ENCODE measurements around the gene ADCK2. TPM values are rescaled to one million over a fixed set of nuclear protein-coding genes. Genes with fewer than 3 reads are reported as not detected.

Gene ADCK2
- total RNA-seq, 3 donors from 2014 or later (not counting 1 experiment from before 2014, with no cell fraction given) = 12.6 to 20.7 (median 15.8) TPM

DNA sequence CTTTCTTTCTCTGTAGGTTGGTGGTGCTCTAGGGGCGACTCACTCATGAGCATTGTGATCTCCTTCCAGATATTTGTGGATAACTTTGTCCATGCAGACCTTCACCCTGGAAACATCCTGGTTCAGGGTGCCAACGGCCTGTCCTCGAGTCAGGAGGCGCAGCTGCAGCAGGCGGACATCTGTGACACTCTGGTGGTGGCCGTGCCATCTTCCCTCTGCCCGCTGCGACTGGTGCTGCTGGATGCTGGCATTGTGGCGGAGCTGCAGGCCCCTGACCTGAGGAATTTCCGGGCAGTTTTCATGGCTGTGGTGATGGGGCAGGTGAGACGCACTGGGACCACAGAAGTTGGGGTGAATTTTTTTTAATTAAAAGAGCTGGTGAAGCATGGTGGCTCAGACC is 14.2 kb downstream of the ADCK2 start:
- no peak for TF ChIP-seq CTCF (IDR thresholded peaks at IDR 0.05)
- Histone ChIP-seq H3K9me3 (ENCODE audit: control insufficient read depth, insufficient read depth, low read length) (no peaks in the 10 kb centered on the region), H3K4me1 (ENCODE audit: control insufficient read depth, insufficient read depth, low read length) (no peaks in the 10 kb centered on the region), H3K4me3 (ENCODE audit: low read length) (no peak overlapping the region), H3K27me3 (ENCODE audit: control insufficient read depth, insufficient read depth, low read length) (no peaks in the 10 kb centered on the region), H3K36me3 (ENCODE audit: control insufficient read depth, insufficient read depth, low read length) (peaks cover 20% of the 10 kb centered on the region), H3K27ac (ENCODE audit: low read length) (no peak overlapping the region)
- 98% methylated on average over 11 of the region's 11 CpGs for WGBS (ENCODE audit: insufficient coverage)
- H3K4me3 Mint-ChIP-seq = no peak overlapping the region
- intact Hi-C loops (cut with micrococcal nuclease) = no loop called here
- H3K27me3 Mint-ChIP-seq (ENCODE audit: low read depth in 2 of 2) = no peaks in the 10 kb centered on the region
- ATAC-seq (no peak), DNase-seq (no peak)
- no peaks in the 10 kb centered on the region for H3K9me3 Mint-ChIP-seq
- H3K27ac Mint-ChIP-seq = no peak overlapping the region
- peaks cover 0 to 3% of the 10 kb centered on the region in 2 donors for H3K4me1 Mint-ChIP-seq
- no peaks in the 10 kb centered on the region for H3K36me3 Mint-ChIP-seq

DNA sequence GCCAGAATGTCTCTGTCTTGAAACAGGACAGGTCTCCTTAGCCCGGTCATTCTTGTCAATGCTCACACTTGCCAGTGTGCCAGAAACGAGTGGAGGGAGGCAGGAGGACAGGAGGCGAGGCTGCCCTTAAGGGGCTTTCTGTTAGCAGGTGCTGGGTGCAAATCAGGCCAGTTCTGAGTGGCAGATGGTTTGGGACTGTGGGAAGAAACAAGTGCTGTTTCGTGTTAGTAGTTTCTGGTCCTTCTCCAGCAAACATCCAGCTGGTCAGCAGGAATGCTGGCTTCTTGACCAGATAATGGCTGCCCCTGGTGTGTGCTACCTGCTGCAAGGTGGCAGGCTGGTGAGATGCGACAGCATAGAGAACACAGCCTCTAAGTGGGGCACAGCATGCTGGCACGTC is 15.6 kb downstream of the ADCK2 start:
- peaks cover 0 to 3% of the 10 kb centered on the region in 2 donors for H3K4me1 Mint-ChIP-seq
- Histone ChIP-seq H3K36me3 (ENCODE audit: control insufficient read depth, insufficient read depth, low read length) (peaks cover 17% of the 10 kb centered on the region), H3K9me3 (ENCODE audit: control insufficient read depth, insufficient read depth, low read length) (no peaks in the 10 kb centered on the region), H3K4me1 (ENCODE audit: control insufficient read depth, insufficient read depth, low read length) (no peaks in the 10 kb centered on the region), H3K27ac (ENCODE audit: low read length) (no peak overlapping the region), H3K27me3 (ENCODE audit: control insufficient read depth, insufficient read depth, low read length) (no peaks in the 10 kb centered on the region), H3K4me3 (ENCODE audit: low read length) (no peak overlapping the region)
- H3K4me3 Mint-ChIP-seq = no peak overlapping the region
- H3K36me3 Mint-ChIP-seq = no peaks in the 10 kb centered on the region
- no peaks in the 10 kb centered on the region for H3K9me3 Mint-ChIP-seq
- DNase-seq (no peak), ATAC-seq (no peak)
- no peak for TF ChIP-seq CTCF (IDR thresholded peaks at IDR 0.05)
- 92% methylated on average over 6 of the region's 6 CpGs for WGBS (ENCODE audit: insufficient coverage)
- intact Hi-C loops (cut with micrococcal nuclease) = no loop called here
- H3K27ac Mint-ChIP-seq = no peak overlapping the region
- H3K27me3 Mint-ChIP-seq (ENCODE audit: low read depth in 2 of 2) = no peaks in the 10 kb centered on the region

DNA sequence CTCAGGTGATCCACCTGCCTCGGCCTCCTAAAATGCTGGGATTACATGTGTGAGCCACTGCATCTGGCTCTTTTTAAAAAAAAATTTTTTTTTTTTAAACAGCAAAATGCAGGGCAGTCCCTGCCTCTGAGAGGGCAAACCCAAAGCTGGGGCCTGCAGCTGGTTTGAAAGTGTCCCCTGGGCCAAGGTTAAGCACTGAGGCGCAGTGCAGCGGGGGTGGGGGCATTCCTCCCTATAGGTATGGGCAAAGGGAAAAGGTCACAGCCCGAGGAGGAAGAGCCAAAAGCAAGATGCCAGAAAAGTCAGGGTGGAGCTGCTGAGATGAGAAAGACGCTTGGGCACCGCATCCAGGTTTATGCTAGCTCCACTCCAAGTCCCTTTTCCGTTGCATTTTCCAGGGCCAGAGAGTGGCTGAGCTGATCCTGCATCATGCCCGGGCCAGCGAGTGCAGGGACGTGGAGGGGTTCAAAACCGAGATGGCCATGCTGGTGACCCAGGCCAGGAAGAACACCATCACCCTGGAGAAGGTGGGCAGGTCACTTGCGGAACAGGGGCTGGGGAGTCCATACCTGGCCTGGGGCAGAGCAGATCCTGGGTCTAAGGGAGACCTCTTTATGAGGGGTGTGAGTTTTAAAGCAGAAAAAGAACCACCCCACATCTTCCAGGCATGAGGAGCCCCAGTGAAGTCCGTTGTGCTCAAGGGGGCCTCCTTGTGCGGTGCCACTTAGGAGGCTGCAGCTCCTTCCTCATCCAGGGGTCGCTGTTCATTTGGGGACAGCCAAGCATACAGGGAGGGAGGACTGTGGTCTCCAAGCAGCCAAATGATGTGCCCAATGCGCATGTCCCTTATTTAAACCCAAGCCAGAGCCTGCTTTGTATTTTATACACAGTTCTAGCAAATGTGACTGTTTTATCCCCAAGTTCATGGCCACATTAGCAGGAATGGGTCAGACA is 16.7 kb downstream of the ADCK2 start:
- no peaks in the 10 kb centered on the region for H3K9me3 ChIP-seq (ENCODE audit: control insufficient read depth, insufficient read depth, low read length)
- no peak overlapping the region for H3K4me3 ChIP-seq (ENCODE audit: low read length)
- DNase-seq (no peak), ATAC-seq (no peak)
- Mint-ChIP-seq H3K4me1 (no peaks in the 10 kb centered on the region), H3K9me3 (no peaks in the 10 kb centered on the region), H3K4me3 (no peak overlapping the region), H3K27ac (no peak overlapping the region), H3K27me3 (ENCODE audit: low read depth in 2 of 2) (no peaks in the 10 kb centered on the region), H3K36me3 (no peaks in the 10 kb centered on the region)
- TF ChIP-seq CTCF (IDR thresholded peaks at IDR 0.05) = no peak
- intact Hi-C loops (cut with micrococcal nuclease) = loop anchor here (10.0 kb wide), 2 partner anchors 235 to 325 kb away; partner anchors contain the start of genes BRAF and MRPS33
- H3K27me3 ChIP-seq (ENCODE audit: control insufficient read depth, insufficient read depth, low read length) = no peaks in the 10 kb centered on the region
- H3K27ac ChIP-seq (ENCODE audit: low read length) = no peak overlapping the region
- 97% methylated on average over 16 of the region's 16 CpGs for WGBS (ENCODE audit: insufficient coverage)
- H3K4me1 ChIP-seq (ENCODE audit: control insufficient read depth, insufficient read depth, low read length) = no peaks in the 10 kb centered on the region
- H3K36me3 ChIP-seq (ENCODE audit: control insufficient read depth, insufficient read depth, low read length) = peaks cover 17% of the 10 kb centered on the region
